Heart left ventricle (tissue), 16 donors: Measurements from ENCODE around the gene IZUMO2. TPM values are rescaled to one million over a fixed set of nuclear protein-coding genes. Genes with fewer than 3 reads are reported as not detected.

Experiments
- ATAC-seq, 4 donors: fragments of 200-7000 bp; cut with Tn5 transposase; one replicate each; pipeline ENCODE4 v1.9.1; 2020 to 2022; ENCODE audit warnings: moderate library complexity in 4 of 4, mild to moderate bottlenecking in 3 of 4, moderate number of reproducible peaks in 1 of 4
- DNase-seq, 5 donors: peaks; one replicate each; pipeline ENCODE4 v3.0.0-alpha.2; 2020
- H3K27ac ChIP-seq, 12 donors: fragments of 200-600 bp; sonication (generic) in 4 of 12; one replicate each; pipeline versions ENCODE4 v1.5.0 to v1.8.0; 2016 to 2022; ENCODE audit warnings: mild to moderate bottlenecking in 2 of 12
- H3K27me3 ChIP-seq, 9 donors: fragments of 200-600 bp; sonication (generic) in 2 of 9; one replicate each; pipeline versions ENCODE4 v1.5.1 to v1.8.0; 2016 to 2022; ENCODE audit warnings: mild to moderate bottlenecking in 3 of 9
- H3K36me3 ChIP-seq, 9 donors: fragments of 200-600 bp; sonication (generic) in 2 of 9; one replicate each; pipeline versions ENCODE4 v1.5.0 to v1.8.0; 2018 to 2022; ENCODE audit warnings: mild to moderate bottlenecking in 2 of 9
- H3K4me1 ChIP-seq, 12 donors: fragments of 200-600 bp; sonication (generic) in 4 of 12; one replicate each; pipeline versions ENCODE4 v1.5.0 to v1.8.0; 2016 to 2022; ENCODE audit warnings: mild to moderate bottlenecking in 3 of 12
- H3K4me3 ChIP-seq, 12 donors: fragments of 200-600 bp; sonication (generic) in 4 of 12; one replicate each; pipeline versions ENCODE4 v1.5.0 to v1.8.0; 2017 to 2022; ENCODE audit warnings: mild to moderate bottlenecking in 9 of 12, moderate library complexity in 4 of 12
- H3K9me3 ChIP-seq, 12 donors: fragments of 200-600 bp; sonication (generic) in 4 of 12; one replicate each; pipeline versions ENCODE4 v1.5.0 to v1.8.0; 2016 to 2022; ENCODE audit warnings: mild to moderate bottlenecking in 1 of 12
- POLR2A ChIP-seq, 2 donors: fragments of 450-650 bp; IDR thresholded peaks; one replicate each; pipeline ENCODE4 v1.6.1; 2017; ENCODE audit warnings: antibody characterized with exemption in 2 of 2, mild to moderate bottlenecking in 2 of 2, moderate library complexity in 2 of 2
- WGBS, 4 donors: extraction: QIAGEN DNeasy Blood & Tissue Kit in 2 of 4; methylation state at CpG; one replicate each; pipeline versions ENCODE4 v1.1.5 to v1.1.7; 2013 to 2018; 5-methylcytosine and 5-hydroxymethylcytosine counted together
- intact Hi-C, 10 donors: fragments of 100-400 bp; cut with DNase I; formaldehyde crosslinking; loops; one replicate each; pipeline versions ENCODE4 v1.11.1 to v1.14.2; 2022
- polyA plus RNA-seq, 2 donors: library from polyadenylated mRNA; stranded (reverse); fragments of 200-250 nt; gene quantifications; one replicate each; pipeline ENCODE4 v1.2.3, GENCODE V29; 2013
- total RNA-seq, 9 donors: library from RNA; depleted of rRNA in 2 of 9; stranded (reverse); fragments of >200 nt in 2 of 9; fragmentation: NEBNext Ultra II Directional in 3 of 9; extraction: Animal tissue kit (Norgen Biotek cat#: 25700) in 3 of 9; gene quantifications; one replicate each; pipeline versions ENCODE4 v1.1.0 to v1.2.4, GENCODE V29; 2016 to 2023
- TF ChIP-seq, protein P1 (sequence below), 12 donors: fragments of 200-600 bp; sonication (generic) in 4 of 12; IDR thresholded peaks; one replicate each; pipeline versions ENCODE4 v1.5.0 to v1.8.0; 2018 to 2022; ENCODE audit warnings: antibody characterized with exemption in 12 of 12, mild to moderate bottlenecking in 5 of 12
- donor health status: ischemic (EF 13 %, LVEDD 7.1; RV severe dilation, severe dysfunction).
- donor health status: healthy with polysubstance abuse.
- donor health status: DM: no; HTN: yes; CAD: no.
- donor health status: DM: no; HTN: no; CAD: no.
- donor health status: ischemic (EF 25% LVEDD 6.9; RV normal size, moderate dysfunction).
- donor health status: ischemic (EF 25% LVEDD 5.7; RV mildly dilated, moderate dysfunction).
- donor health status: healthy.
- donor health status: DM: yes; HTN: yes; CAD: no.
- donor health status: ischemic (EF 35%, LVEDD 5.7; RV mildly dilated, moderate dysfunction).
- donor health status: nonischemic (EF 11% LVEDD 7.7; RV severe dilation, severe dysfunction).
- donor health status: DM: yes; HTN: yes; CAD: no.
- donor health status: PGD.
- donor health status: ischemic (EF 29% LVEDD 5.4; RV normal size, mild dysfunction).
- donor health status: nonischemic (EF 23%, LVEDD 6.1; RV moderate dilation, normal function).

IZUMO2 gene
- total and polyA plus RNA-seq, 11 donors = not detected

DNA sequence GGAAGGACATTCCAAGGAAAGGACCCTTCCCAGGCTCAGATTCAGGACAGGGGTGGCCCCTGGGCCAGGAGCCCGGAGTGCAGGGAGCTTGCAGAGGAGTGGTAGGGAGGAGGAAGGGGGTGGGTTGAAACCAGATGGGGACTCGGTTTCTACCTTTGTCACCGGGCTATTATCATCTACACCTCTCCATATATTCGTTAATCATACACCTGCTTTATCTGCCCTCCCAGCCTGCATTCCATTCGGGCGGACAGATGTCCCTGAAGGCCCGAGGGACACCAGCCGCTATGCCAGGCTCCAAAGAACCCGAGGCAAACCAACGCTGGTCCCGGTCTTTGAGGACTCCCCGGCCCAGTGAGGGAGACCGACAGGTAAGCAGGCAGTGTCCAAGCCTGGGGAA is 24.9 kb upstream of the IZUMO2 start:
- DNase-seq (no peak), ATAC-seq (peak in 1 of 4 donors; percentile 14)
- H3K9me3 ChIP-seq = peaks cover 0 to 5% (median 0%) of the 10 kb centered on the region in 12 donors
- H3K4me1 ChIP-seq = peaks cover 0 to 10% (median 0%) of the 10 kb centered on the region in 12 donors
- H3K4me3 ChIP-seq = no peak overlapping the region
- TF ChIP-seq POLR2A (IDR thresholded peaks at IDR 0.05) = no peak
- TF ChIP-seq, protein P1, sequence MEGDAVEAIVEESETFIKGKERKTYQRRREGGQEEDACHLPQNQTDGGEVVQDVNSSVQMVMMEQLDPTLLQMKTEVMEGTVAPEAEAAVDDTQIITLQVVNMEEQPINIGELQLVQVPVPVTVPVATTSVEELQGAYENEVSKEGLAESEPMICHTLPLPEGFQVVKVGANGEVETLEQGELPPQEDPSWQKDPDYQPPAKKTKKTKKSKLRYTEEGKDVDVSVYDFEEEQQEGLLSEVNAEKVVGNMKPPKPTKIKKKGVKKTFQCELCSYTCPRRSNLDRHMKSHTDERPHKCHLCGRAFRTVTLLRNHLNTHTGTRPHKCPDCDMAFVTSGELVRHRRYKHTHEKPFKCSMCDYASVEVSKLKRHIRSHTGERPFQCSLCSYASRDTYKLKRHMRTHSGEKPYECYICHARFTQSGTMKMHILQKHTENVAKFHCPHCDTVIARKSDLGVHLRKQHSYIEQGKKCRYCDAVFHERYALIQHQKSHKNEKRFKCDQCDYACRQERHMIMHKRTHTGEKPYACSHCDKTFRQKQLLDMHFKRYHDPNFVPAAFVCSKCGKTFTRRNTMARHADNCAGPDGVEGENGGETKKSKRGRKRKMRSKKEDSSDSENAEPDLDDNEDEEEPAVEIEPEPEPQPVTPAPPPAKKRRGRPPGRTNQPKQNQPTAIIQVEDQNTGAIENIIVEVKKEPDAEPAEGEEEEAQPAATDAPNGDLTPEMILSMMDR (IDR thresholded peaks at IDR 0.05) = no peak
- peaks cover 0 to 2% (median 0%) of the 10 kb centered on the region in 9 donors for H3K27me3 ChIP-seq
- intact Hi-C loops = no loop called here
- WGBS, 4 donors = 79 to 84% (median 82%) methylated on average over 13 of the region's 13 CpGs
- H3K27ac ChIP-seq = no peak overlapping the region
- no peaks in the 10 kb centered on the region for H3K36me3 ChIP-seq

DNA sequence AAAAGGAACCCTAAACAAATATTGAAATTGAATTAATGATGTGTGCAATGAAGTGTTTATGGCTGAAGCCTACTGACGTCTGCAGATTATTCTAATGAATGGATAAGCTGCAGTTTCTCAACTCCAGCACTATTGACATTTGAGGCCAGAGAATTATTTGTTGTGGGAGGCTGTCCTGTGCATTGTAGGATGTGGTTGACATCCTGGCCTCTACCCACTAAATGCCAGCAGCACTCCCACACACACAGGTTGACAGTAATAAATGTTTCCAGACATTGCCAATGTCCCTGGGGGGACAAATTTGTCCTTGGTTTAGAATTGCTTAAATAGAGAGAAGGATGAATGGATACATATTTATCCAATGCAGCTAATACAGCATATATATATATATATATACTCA is 21.1 kb upstream of the IZUMO2 start:
- intact Hi-C loops = no loop called here
- TF ChIP-seq, protein P1 (IDR thresholded peaks at IDR 0.05) = no peak
- TF ChIP-seq POLR2A (IDR thresholded peaks at IDR 0.05) = no peak
- Histone ChIP-seq H3K9me3 (peaks cover 0 to 5% (median 0%) of the 10 kb centered on the region in 12 donors), H3K27ac (no peak overlapping the region), H3K4me3 (no peak overlapping the region), H3K27me3 (peaks cover 0 to 2% (median 0%) of the 10 kb centered on the region in 9 donors), H3K4me1 (no peaks in the 10 kb centered on the region), H3K36me3 (no peaks in the 10 kb centered on the region)
- WGBS, 4 donors = 39 to 55% (median 45%) methylated on average over 1 of the region's 1 CpG
- DNase-seq = no peak
- no peak for ATAC-seq

DNA sequence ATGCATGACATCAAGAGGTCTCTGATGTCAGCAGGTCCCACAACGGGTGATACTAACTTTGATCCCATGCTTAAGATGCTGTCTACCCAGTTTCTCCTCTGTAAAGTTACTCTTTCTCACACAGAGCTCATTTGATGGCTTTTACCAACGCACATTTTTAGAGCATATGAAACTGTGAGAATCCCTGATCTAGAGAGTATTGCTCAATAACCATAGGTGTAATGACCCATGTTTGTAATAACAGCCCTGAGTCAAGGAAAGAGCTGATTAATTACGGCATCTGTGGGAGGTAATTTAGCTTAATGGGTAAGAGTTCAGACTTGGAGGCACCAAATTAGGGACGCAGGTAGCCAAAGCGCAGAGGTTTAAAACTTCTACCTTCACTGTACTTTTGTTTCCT is 18.0 kb upstream of the IZUMO2 start:
- H3K27me3 ChIP-seq = peaks cover 0 to 2% (median 0%) of the 10 kb centered on the region in 9 donors
- H3K4me3 ChIP-seq = no peak overlapping the region

DNA sequence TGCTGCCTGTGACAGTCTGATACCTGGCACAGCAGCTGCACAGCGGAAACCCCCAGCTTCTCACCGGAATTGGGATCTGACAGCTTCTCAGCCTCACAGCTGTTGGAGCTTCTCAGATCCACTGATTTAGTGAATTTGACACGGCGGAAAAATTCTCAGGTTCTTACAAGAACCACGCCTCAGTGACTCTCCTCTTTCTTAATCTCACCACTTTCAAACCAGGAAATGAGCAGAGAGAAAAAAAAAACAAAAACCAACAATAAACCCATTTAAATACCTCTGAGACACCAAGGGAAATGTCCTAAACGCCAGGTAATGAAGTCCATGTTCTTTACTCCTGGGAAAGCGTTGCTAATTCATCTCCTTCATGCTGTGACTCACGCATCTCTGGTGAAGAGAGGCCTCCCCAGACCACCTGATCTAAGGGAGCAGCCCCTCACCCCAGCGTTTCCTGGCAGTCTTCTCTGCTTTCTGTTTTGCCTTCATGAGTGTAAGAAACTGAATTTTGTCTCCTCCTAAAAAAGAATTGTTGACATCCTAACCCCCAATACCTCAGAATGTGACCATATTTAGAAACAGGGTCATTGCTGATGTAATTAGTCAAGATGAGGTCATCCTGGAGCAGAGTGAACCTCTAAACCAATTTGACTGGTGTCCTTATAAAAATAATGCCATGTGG is 15.9 kb upstream of the IZUMO2 start:
- Histone ChIP-seq H3K9me3 (peaks cover 0 to 4% (median 0%) of the 10 kb centered on the region in 12 donors), H3K27me3 (no peaks in the 10 kb centered on the region), H3K4me3 (no peak overlapping the region), H3K36me3 (no peaks in the 10 kb centered on the region), H3K4me1 (no peaks in the 10 kb centered on the region), H3K27ac (no peak overlapping the region)
- WGBS, 4 donors = 57 to 70% (median 63%) methylated on average over 9 of the region's 9 CpGs
- intact Hi-C loops = no loop called here
- DNase-seq (no peak), ATAC-seq (no peak)
- TF ChIP-seq, protein P1 (IDR thresholded peaks at IDR 0.05) = no peak
- no peak for TF ChIP-seq POLR2A (IDR thresholded peaks at IDR 0.05)

More for the DNA sequence above, 18.0 kb upstream of the IZUMO2 start:
- Histone ChIP-seq H3K27ac (no peak overlapping the region), H3K4me1 (no peaks in the 10 kb centered on the region), H3K36me3 (no peaks in the 10 kb centered on the region), H3K9me3 (peaks cover 0 to 4% (median 0%) of the 10 kb centered on the region in 12 donors)
- intact Hi-C loops = no loop called here
- ATAC-seq (no peak), DNase-seq (no peak)
- TF ChIP-seq, protein P1 (IDR thresholded peaks at IDR 0.05) = no peak
- no peak for TF ChIP-seq POLR2A (IDR thresholded peaks at IDR 0.05)
- WGBS, 4 donors = 82 to 83% (median 82%) methylated on average over 5 of the region's 5 CpGs
